CD4-positive, alpha-beta T cell (primary cell): ENCODE measurements around the gene VWA8. TPM values are rescaled to one million over a fixed set of nuclear protein-coding genes. Genes with fewer than 3 reads are reported as not detected.

Source experiments
- ATAC-seq: fragments of 200-7000 bp; cut with Tn5 transposase; one replicate; pipeline ENCODE4 v1.10.0; 2022; ENCODE audit warnings: mild to moderate bottlenecking; ENCODE audit not compliant: poor library complexity
- CTCF ChIA-PET: fragments of 350-600 bp; sonication (Branson Sonifier 250); formaldehyde crosslinking; loops from one replicate; lab custom pipeline; 2021; ENCODE audit warnings: antibody characterized with exemption, inconsistent platforms; lab: Charles Lee
- POLR2A ChIA-PET: fragments of 350-600 bp; sonication (Branson Sonifier 250); formaldehyde crosslinking; loops from one replicate; lab custom pipeline; 2021; ENCODE audit warnings: antibody characterized with exemption, inconsistent platforms; lab: Charles Lee
- DNase-seq, 14 experiments: peaks; one replicate each; pipeline ENCODE4 v3.0.0-alpha.2; 2013 to 2020; ENCODE audit warnings: mixed read lengths in 2 of 14
- H3K27ac ChIP-seq, 2 donors: one replicate each; pipeline versions ENCODE4 v1.5.1 to v1.7.0; 2013; ENCODE audit warnings: low read length in 2 of 2, low read depth in 1 of 2, mild to moderate bottlenecking in 1 of 2
- H3K27me3 ChIP-seq, 2 experiments: 1 replicate in 1 of 2; 2 replicates in 1 of 2; pipeline versions ENCODE4 v1.6.1 to v1.7.0; 2013; ENCODE audit warnings: low read length in 2 of 2, control low read depth in 1 of 2, mild to moderate bottlenecking in 1 of 2, moderate library complexity in 1 of 2; ENCODE audit not compliant: insufficient read depth in 2 of 2, control insufficient read depth in 1 of 2
- H3K36me3 ChIP-seq: one replicate; pipeline ENCODE4 v1.6.1; 2013; ENCODE audit warnings: low read length, control low read depth; ENCODE audit not compliant: insufficient read depth
- H3K4me1 ChIP-seq: one replicate; pipeline ENCODE4 v1.6.1; 2013; ENCODE audit warnings: low read length, control low read depth; ENCODE audit not compliant: insufficient read depth
- H3K4me3 ChIP-seq: one replicate; pipeline ENCODE4 v1.5.1; 2013; ENCODE audit warnings: mild to moderate bottlenecking, low read length, moderate library complexity
- H3K9me3 ChIP-seq, 2 experiments: 1 replicate in 1 of 2; 2 replicates in 1 of 2; pipeline versions ENCODE4 v1.6.1 to v1.7.0; 2013; ENCODE audit warnings: low read length in 2 of 2, mild to moderate bottlenecking in 2 of 2, control low read depth in 1 of 2, moderate library complexity in 1 of 2; ENCODE audit not compliant: control insufficient read depth in 1 of 2, insufficient read depth in 1 of 2
- H3K27ac Mint-ChIP-seq: one replicate; pipeline ENCODE4 v1.8.0; 2020; ENCODE audit warnings: mixed read lengths
- H3K27me3 Mint-ChIP-seq: one replicate; pipeline ENCODE4 v1.8.0; 2021; ENCODE audit warnings: mixed read lengths
- H3K36me3 Mint-ChIP-seq: one replicate; pipeline ENCODE4 v1.8.0; 2021; ENCODE audit warnings: low read depth, mixed read lengths
- H3K4me1 Mint-ChIP-seq: one replicate; pipeline ENCODE4 v1.8.0; 2021; ENCODE audit warnings: low read depth, mixed read lengths
- H3K4me3 Mint-ChIP-seq: one replicate; pipeline ENCODE4 v1.8.0; 2020; ENCODE audit warnings: mild to moderate bottlenecking, mixed read lengths
- H3K9me3 Mint-ChIP-seq: one replicate; pipeline ENCODE4 v1.8.0; 2020; ENCODE audit warnings: mixed read lengths
- CTCF ChIP-seq: fragments of 200-600 bp; IDR thresholded peaks from one replicate; pipeline ENCODE4 v1.8.0; 2022; ENCODE audit warnings: antibody characterized with exemption, mild to moderate bottlenecking
- intact Hi-C, 2 experiments: fragments of 100-400 bp; cut with DNase I in 1 of 2; cut with micrococcal nuclease in 1 of 2; formaldehyde crosslinking; loops; one replicate each; pipeline versions ENCODE4 v1.15.1 to v1.9.0; 2023 to 2025; cut with DNase I, micrococcal nuclease
- total RNA-seq, 174 experiments: library from RNA in 2 of 174; stranded (reverse) in 2 of 174; gene quantifications; one replicate each; pipeline ENCODE4 v1.2.3 and lab custom pipeline; 2021 to 2026

The VWA8 gene
- total RNA-seq, 2 experiments from 2014 or later, result 18.7 to 19.0 TPM

DNA sequence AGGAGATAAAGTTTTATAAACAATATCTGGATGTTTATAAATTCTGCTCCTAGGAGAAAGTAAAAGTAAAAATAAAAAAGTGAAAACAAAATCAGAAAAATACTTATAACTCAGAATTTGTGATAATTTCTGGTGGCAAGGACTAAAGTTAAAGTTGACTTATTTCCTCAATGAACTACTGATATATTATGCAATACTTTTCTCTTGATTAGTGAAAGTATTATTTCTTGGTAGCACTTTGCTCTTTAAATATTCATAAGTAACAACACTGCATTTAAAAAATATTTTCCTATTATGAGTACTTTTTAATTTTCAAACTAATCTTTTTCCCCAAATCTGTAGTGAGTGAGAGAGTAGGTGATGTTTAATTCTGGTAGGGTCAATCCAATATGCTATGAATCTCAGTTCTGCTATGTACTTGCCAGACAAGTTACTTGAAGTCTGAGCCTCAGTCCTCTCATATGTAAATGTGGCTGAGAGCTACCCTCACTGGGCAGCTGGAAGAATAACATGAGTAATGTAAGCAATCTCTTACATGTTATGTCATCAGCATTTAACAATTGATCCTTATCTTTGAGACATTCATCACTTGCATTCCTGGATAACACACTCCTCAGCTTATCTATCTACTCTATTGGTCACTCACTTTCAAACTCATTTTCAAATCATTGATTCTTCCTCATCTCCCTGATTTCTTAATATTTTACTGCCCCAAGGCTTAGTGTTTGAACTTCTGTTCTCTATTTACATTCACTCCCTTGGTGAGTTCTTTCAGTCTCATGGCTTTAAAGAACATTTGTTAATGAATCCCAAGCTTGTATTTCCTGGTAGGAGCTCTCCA, 264.5 kb downstream of the VWA8 start:
- Histone ChIP-seq H3K4me1 (no peaks in the 10 kb centered on the region), H3K9me3 (no peaks in the 10 kb centered on the region), H3K27ac (no peak overlapping the region), H3K36me3 (peaks cover 19% of the 10 kb centered on the region), H3K4me3 (no peak overlapping the region), H3K27me3 (no peaks in the 10 kb centered on the region)
- Mint-ChIP-seq H3K4me1 (no peaks in the 10 kb centered on the region), H3K27me3 (no peaks in the 10 kb centered on the region), H3K9me3 (no peaks in the 10 kb centered on the region), H3K36me3 (peaks cover 57% of the 10 kb centered on the region), H3K4me3 (no peak overlapping the region), H3K27ac (no peak overlapping the region)
- ChIA-PET POLR2A (interaction anchor here (0.6 kb wide), 1 partner anchor 102 kb away, joined by 3 read pairs; no protein-coding TSS in a partner anchor), CTCF (no interaction called here)
- DNase-seq (peak in 1 of 14 experiments; percentile 2), ATAC-seq (no peak)
- no peak for TF ChIP-seq CTCF
- intact Hi-C loops, result no loop called here

DNA sequence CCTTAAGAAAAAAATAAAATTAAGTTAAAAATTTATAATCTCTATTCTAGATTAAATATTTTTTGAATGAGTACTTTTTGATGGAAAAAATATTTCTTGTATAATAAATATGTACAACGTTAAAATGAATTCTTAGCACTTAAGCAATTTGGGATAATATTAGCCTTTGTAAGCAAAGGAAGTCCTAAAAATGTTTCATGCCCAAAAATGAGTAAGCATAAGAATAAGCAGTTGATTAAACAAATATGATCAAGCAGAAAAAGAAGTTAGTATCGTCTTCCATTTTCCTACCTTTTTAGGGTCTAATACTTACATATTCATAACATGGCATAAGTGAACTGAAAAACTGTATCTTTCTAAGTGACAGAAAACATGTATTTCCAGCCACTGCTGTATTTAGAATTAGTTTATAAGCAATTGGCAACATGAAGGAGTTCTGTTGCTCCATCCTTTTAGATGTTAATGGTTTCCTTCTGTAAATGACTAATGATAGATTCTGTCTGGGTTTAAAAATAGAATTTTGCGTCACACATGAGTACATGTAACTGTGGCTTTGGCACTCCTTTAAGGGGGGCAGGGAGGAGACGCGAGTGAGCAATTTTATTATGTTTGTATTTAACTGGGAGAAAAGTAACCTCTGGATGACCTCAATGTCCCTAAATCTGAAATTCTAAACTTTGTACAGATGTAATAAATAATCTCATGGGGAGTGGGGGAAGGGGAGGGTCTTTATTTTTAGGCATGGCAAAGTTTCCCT, 266.2 kb downstream of the VWA8 start:
- Mint-ChIP-seq H3K27ac (no peak overlapping the region), H3K27me3 (no peaks in the 10 kb centered on the region), H3K9me3 (no peaks in the 10 kb centered on the region), H3K36me3 (peaks cover 64% of the 10 kb centered on the region), H3K4me1 (no peaks in the 10 kb centered on the region), H3K4me3 (no peak overlapping the region)
- DNase-seq (peak in 2 of 14 experiments; percentile 26 to 40), ATAC-seq (no peak)
- no peaks in the 10 kb centered on the region for H3K4me1 ChIP-seq
- no peak overlapping the region for H3K27ac ChIP-seq
- H3K36me3 ChIP-seq, result peaks cover 23% of the 10 kb centered on the region
- no peak for TF ChIP-seq CTCF
- ChIA-PET CTCF (no interaction called here), POLR2A (no interaction called here)
- no peak overlapping the region for H3K4me3 ChIP-seq
- H3K9me3 ChIP-seq, result no peaks in the 10 kb centered on the region
- H3K27me3 ChIP-seq, result no peaks in the 10 kb centered on the region
- intact Hi-C loops, result no loop called here

- intact Hi-C loops, result no loop called here
- Histone ChIP-seq H3K36me3 (peaks cover 18% of the 10 kb centered on the region), H3K27ac (no peak overlapping the region), H3K4me1 (no peaks in the 10 kb centered on the region), H3K4me3 (no peak overlapping the region), H3K27me3 (no peaks in the 10 kb centered on the region), H3K9me3 (no peaks in the 10 kb centered on the region)
- no peaks in the 10 kb centered on the region for H3K4me1 Mint-ChIP-seq
- no peak for TF ChIP-seq CTCF
- ATAC-seq, result no peak
- no peaks in the 10 kb centered on the region for H3K9me3 Mint-ChIP-seq
- H3K36me3 Mint-ChIP-seq, result peaks cover 63% of the 10 kb centered on the region
- ChIA-PET CTCF (no interaction called here), POLR2A (no interaction called here)
- no peaks in the 10 kb centered on the region for H3K27me3 Mint-ChIP-seq
- DNase-seq, result no peak
- no peak overlapping the region for H3K4me3 Mint-ChIP-seq
- H3K27ac Mint-ChIP-seq, result no peak overlapping the region
These were observed 267.5 kb downstream of the VWA8 start for GRCh38 chr13:41693434-41693833.
